Activated CD8-positive, alpha-beta memory T cell treated with anti-CD3 and anti-CD28 coated beads, Interleukin-2, amount 50 U/mL, for 24 hours (primary cell): ENCODE measurements around the gene ZBTB25.

Experiments
- DNase-seq: peaks from one replicate; pipeline ENCODE4 v3.0.0-alpha.2; 2020; ENCODE audit errors: extremely low read depth

The ZBTB25 gene

GRCh38 chr14:64475585-64476273, 27.9 kb downstream of the ZBTB25 start:
- DNase-seq, result no peak

GRCh38 chr14:64474698-64475097, 28.9 kb downstream of the ZBTB25 start:
- no peak for DNase-seq

GRCh38 chr14:64474041-64474440, 29.6 kb downstream of the ZBTB25 start:
- no peak for DNase-seq

- no peak for DNase-seq
Measured at GRCh38 chr14:64468451-64468850, 35.2 kb downstream of the ZBTB25 start.

- no peak for DNase-seq
Measured at GRCh38 chr14:64467566-64467965, 36.1 kb downstream of the ZBTB25 start.

- no peak for DNase-seq
Measured at GRCh38 chr14:64467101-64467500, 36.5 kb downstream of the ZBTB25 start.

GRCh38 chr14:64465831-64466554, 37.6 kb downstream of the ZBTB25 start:
- DNase-seq, result no peak

GRCh38 chr14:64465191-64465822, 38.3 kb downstream of the ZBTB25 start, which contains the start of gene AKAP5:
Gene AKAP5, plus strand, starts transcription at chr14:64465499. Its CDS starts 2,896 bp downstream, at chr14:64468395.
- no peak for DNase-seq

GRCh38 chr14:64464651-64465050, 39.0 kb downstream of the ZBTB25 start:
- DNase-seq, result no peak

GRCh38 chr14:64463873-64464272, 39.8 kb downstream of the ZBTB25 start:
- DNase-seq, result no peak

- no peak for DNase-seq
Measured at GRCh38 chr14:64463195-64463594, 40.4 kb downstream of the ZBTB25 start.

- no peak for DNase-seq
Measured at GRCh38 chr14:64461221-64461620, 42.4 kb downstream of the ZBTB25 start.

GRCh38 chr14:64459405-64460136, 44.1 kb downstream of the ZBTB25 start:
- DNase-seq, result no peak

- DNase-seq, result no peak
Measured at GRCh38 chr14:64454671-64455070, 49.0 kb downstream of the ZBTB25 start.

GRCh38 chr14:64450255-64450654, 53.4 kb downstream of the ZBTB25 start:
- DNase-seq, result no peak

GRCh38 chr14:64447876-64448670, 55.6 kb downstream of the ZBTB25 start:
- DNase-seq, result no peak

GRCh38 chr14:64444984-64445845, 58.4 kb downstream of the ZBTB25 start:
- no peak for DNase-seq

GRCh38 chr14:64444140-64444539, 59.5 kb downstream of the ZBTB25 start:
- no peak for DNase-seq

- DNase-seq, result no peak
Measured at GRCh38 chr14:64442300-64442988, 61.2 kb downstream of the ZBTB25 start.

GRCh38 chr14:64440494-64440893, 63.1 kb downstream of the ZBTB25 start:
- DNase-seq, result no peak
